Right lobe of liver (tissue), 6 donors: Measurements from ENCODE around the gene AKR1C4. TPM values are rescaled to one million over a fixed set of nuclear protein-coding genes. Genes with fewer than 3 reads are reported as not detected.

ENCODE experiments used
- ATAC-seq, 4 donors: fragments of 200-7000 bp; cut with Tn5 transposase; one replicate each; pipeline ENCODE4 v1.9.1; 2020; ENCODE audit warnings: mild to moderate bottlenecking in 4 of 4, moderate library complexity in 4 of 4
- DNase-seq, 3 donors: peaks; one replicate each; pipeline ENCODE4 v3.0.0-alpha.2; 2020
- H3K27ac ChIP-seq, 3 donors: fragments of 200-600 bp; one replicate each; pipeline ENCODE4 v1.8.0; 2022
- H3K27me3 ChIP-seq, 2 donors: fragments of 200-600 bp; one replicate each; pipeline ENCODE4 v1.8.0; 2022
- H3K36me3 ChIP-seq, 4 donors: fragments of 200-600 bp; sonication (generic) in 1 of 4; one replicate each; pipeline versions ENCODE4 v1.5.1 to v1.8.0; 2017 to 2022; ENCODE audit warnings: control low read depth in 1 of 4
- H3K4me1 ChIP-seq, 4 donors: fragments of 200-600 bp; sonication (generic) in 1 of 4; one replicate each; pipeline versions ENCODE4 v1.5.1 to v1.8.0; 2017 to 2022; ENCODE audit warnings: control low read depth in 1 of 4
- H3K4me3 ChIP-seq, 3 donors: fragments of 200-600 bp; one replicate each; pipeline ENCODE4 v1.8.0; 2022
- H3K9me3 ChIP-seq, 4 donors: fragments of 200-600 bp; sonication (generic) in 1 of 4; one replicate each; pipeline versions ENCODE4 v1.5.1 to v1.8.0; 2017 to 2022; ENCODE audit warnings: control low read depth in 1 of 4
- POLR2A ChIP-seq: fragments of 450-650 bp; IDR thresholded peaks from one replicate; pipeline ENCODE4 v1.6.1; 2017; ENCODE audit warnings: antibody characterized with exemption, mild to moderate bottlenecking
- WGBS: methylation state at CpG from one replicate; pipeline ENCODE4 v1.1.6; 2018; ENCODE audit warnings: low coverage, low lambda C conversion rate; ENCODE audit not compliant: insufficient coverage; ENCODE audit errors: missing lambda C conversion rate; 5-methylcytosine and 5-hydroxymethylcytosine counted together
- intact Hi-C, 2 donors: fragments of 100-400 bp; cut with DNase I; formaldehyde crosslinking; loops; one replicate each; pipeline versions ENCODE4 v1.11.2 to v1.14.1; 2022
- long read RNA-seq: library from polyadenylated mRNA; unstranded; transcript quantifications from one replicate; pipeline ENCODE4 v2.0.0, GENCODE V29; 2019
- total RNA-seq, 6 experiments: library from RNA; depleted of rRNA in 2 of 6; stranded (reverse); fragments of >200 nt in 2 of 6; fragmentation: NEBNext Ultra II Directional in 3 of 6; extraction: Animal tissue kit (Norgen Biotek cat#: 25700) in 3 of 6; gene quantifications; one replicate each; pipeline versions ENCODE4 v1.1.0 to v1.2.4, GENCODE V29; 2016 to 2023
- TF ChIP-seq, protein P1 (sequence below), 4 donors: fragments of 200-600 bp in 3 of 4; fragments of 450-650 bp in 1 of 4; IDR thresholded peaks; one replicate each; pipeline versions ENCODE4 v1.5.1 to v1.8.0; 2016 to 2022; ENCODE audit warnings: antibody characterized with exemption in 4 of 4, mild to moderate bottlenecking in 2 of 4
- donor health status: DM: no; HTN: yes; CAD: no.
- donor health status: DM: no; HTN: no; CAD: no.
- donor health status: DM: no; HTN: no; CAD: no.
- donor health status: DM: no; HTN: yes; CAD: no.
- donor health status: DM: no; HTN: yes; CAD: no.

AKR1C4 gene
- 100 to 1,000 TPM; 172 to 471 (median 220) TPM for total RNA-seq
- long read RNA-seq, transcript AKR1C4-201 (9 exons, 1,192 nt), result major isoform, 193 of 281 reads
- long read RNA-seq, partial matches to known transcripts, result 76 of 281 reads
- long read RNA-seq, other reads (novel, unspliced or antisense), result 12 of 281 reads

DNA sequence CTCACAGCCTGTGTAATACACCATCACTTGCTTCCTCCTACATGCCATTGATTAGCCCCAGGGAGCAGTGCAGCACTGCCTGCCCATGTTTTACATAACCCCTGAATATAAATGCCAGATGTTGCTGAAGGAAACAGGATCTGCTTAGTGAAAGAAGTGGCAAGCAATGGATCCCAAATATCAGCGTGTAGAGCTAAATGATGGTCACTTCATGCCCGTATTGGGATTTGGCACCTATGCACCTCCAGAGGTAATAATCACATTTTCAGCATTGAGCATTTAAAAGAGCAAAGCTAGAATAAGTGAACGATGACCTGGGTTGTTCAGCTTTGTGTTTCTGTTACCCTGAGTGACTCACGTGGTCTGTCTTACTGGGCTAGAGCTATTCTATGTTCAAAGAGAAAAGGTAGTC is at the start of gene AKR1C4:
AKR1C4 (plus strand) TSS at position 136 of the 412 bp plus-strand sequence; CDS start at position 167, 31 bp downstream.
- peak in 1 of 3 donors; percentile 63 for DNase-seq
- H3K4me1 ChIP-seq, result peaks cover 0 to 23% (median 9%) of the 10 kb centered on the region in 4 donors
- intact Hi-C loops, result no loop called here
- no peaks in the 10 kb centered on the region for H3K9me3 ChIP-seq
- H3K27ac ChIP-seq, result peak within 1 kb of the TSS; percentile 72 to 88 (median 75)
- peak within 1 kb of the TSS; percentile 35 to 62 (median 44) for H3K4me3 ChIP-seq
- no peaks in the 10 kb centered on the region for H3K27me3 ChIP-seq
- 25% methylated on average over 4 of the region's 4 CpGs for WGBS
- peak; percentile 58 to 76 (median 71) for ATAC-seq
- no peaks in the 10 kb centered on the region for H3K36me3 ChIP-seq
- TF ChIP-seq, protein P1, sequence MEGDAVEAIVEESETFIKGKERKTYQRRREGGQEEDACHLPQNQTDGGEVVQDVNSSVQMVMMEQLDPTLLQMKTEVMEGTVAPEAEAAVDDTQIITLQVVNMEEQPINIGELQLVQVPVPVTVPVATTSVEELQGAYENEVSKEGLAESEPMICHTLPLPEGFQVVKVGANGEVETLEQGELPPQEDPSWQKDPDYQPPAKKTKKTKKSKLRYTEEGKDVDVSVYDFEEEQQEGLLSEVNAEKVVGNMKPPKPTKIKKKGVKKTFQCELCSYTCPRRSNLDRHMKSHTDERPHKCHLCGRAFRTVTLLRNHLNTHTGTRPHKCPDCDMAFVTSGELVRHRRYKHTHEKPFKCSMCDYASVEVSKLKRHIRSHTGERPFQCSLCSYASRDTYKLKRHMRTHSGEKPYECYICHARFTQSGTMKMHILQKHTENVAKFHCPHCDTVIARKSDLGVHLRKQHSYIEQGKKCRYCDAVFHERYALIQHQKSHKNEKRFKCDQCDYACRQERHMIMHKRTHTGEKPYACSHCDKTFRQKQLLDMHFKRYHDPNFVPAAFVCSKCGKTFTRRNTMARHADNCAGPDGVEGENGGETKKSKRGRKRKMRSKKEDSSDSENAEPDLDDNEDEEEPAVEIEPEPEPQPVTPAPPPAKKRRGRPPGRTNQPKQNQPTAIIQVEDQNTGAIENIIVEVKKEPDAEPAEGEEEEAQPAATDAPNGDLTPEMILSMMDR (IDR thresholded peaks at IDR 0.05), result peak in 1 of 4 donors; percentile 2
- TF ChIP-seq POLR2A, result peak; percentile 50

DNA sequence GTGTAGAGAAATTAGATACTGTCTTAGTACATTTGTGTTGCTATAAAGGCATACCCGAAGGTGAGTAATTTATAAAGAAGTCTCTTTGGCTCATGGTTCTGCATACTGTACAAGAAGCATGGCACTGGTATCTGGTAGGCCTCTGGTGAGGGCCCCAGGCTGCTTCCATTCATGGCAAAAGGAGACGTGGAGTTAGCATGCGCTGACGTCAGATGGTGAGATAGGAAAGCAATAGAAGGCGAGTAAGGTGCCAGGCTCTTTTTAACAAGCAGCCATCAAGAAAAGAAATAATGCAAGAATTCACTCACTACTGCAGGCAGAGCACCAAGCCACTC is 49.8 kb upstream of the AKR1C4 start:
- peak overlapping the region in 2 of 3 donors; percentile 51 to 91 for H3K27ac ChIP-seq
- DNase-seq, result no peak
- peak in 1 of 4 donors; percentile 7 for ATAC-seq

DNA sequence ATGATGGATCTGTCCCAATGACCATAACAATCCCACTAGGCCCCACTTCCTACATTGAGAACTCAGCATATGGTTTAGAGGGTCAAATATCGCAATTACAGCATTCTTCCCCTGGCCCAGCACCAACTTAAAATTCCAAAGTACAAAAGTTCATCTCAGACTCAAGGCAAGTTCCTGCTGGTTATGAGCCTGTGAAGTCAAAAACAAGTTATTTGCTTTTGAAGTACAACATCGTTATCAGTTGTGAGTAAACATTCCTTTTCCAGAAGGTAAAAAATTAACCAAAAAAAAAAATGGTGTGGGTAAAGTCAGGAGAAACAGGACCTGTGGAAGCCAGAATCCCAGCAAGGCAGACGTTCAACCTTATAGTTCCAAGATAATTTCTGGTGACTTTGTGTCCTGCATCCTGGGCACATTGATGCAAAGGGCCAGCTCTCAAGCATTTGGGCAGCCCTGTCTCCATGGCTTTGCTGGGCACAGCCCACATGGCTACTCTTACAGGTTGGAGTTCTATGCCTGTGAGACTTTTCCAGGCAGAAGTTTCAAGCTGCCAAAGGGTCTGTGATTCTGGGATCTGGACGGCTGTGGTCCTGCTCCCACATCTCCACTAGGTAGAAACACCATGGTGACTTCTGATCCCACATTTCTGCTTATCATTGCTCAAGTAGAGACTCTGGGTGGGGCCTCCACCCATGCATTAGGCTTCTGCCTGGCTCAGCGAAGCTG is 49.2 kb upstream of the AKR1C4 start:
- no peaks in the 10 kb centered on the region for H3K27me3 ChIP-seq
- DNase-seq, result peak in 1 of 3 donors; percentile 64
- no peak overlapping the region for H3K4me3 ChIP-seq
- TF ChIP-seq, protein P1 (IDR thresholded peaks at IDR 0.05), result no peak
- TF ChIP-seq POLR2A, result no peak
- H3K27ac ChIP-seq, result peak overlapping the region in 2 of 3 donors; percentile 51 to 91
- H3K4me1 ChIP-seq, result peaks cover 0 to 51% (median 11%) of the 10 kb centered on the region in 4 donors
- peaks cover 0 to under 1% (median 0%) of the 10 kb centered on the region in 4 donors for H3K36me3 ChIP-seq
- intact Hi-C loops, result no loop called here
- peaks cover 0 to 5% (median 0%) of the 10 kb centered on the region in 4 donors for H3K9me3 ChIP-seq
- peak; percentile 72 to 85 (median 80) for ATAC-seq
- WGBS, result 29% methylated on average over 5 of the region's 5 CpGs

More for the DNA sequence above, 49.8 kb upstream of the AKR1C4 start:
- TF ChIP-seq, protein P1 (IDR thresholded peaks at IDR 0.05), result no peak
- TF ChIP-seq POLR2A, result no peak
- Histone ChIP-seq H3K4me1 (peaks cover 0 to 56% (median 11%) of the 10 kb centered on the region in 4 donors), H3K4me3 (no peak overlapping the region), H3K27me3 (no peaks in the 10 kb centered on the region), H3K36me3 (no peaks in the 10 kb centered on the region), H3K9me3 (peaks cover 0 to 5% (median 0%) of the 10 kb centered on the region in 4 donors)
- 41% methylated on average over 5 of the region's 5 CpGs for WGBS
- intact Hi-C loops, result no loop called here

DNA sequence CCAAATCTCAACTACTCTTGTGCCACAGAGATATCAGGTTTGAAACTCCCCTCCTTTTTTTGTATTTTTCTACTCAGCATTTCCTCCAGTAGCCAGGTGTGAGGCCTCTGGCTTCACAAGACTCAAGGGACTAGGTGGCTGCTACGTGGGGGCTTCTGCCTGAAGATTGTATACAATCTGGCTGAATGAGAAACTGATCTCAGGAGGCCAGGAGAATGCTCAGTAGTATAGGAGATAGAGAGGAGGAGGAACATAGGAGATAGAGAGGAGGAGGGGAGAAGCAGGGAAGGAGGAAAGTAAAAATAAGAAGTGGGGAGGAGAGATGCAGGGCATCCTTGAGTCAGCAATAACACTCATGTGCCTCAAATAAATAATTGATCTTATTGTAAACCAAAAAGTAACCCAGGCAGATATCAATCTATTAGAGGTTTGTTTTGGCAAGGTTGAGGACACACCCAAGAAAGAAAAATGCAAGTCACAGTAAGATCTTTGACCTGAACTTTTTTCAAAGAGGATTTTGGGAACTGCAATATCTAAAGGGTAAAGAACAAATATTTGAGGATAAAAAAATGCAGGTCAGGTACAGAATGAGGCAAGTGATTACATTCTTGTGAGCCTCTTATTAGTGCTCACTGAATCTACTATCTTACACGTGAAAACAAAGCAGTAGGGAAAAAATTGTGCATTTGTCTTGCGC is 48.5 kb upstream of the AKR1C4 start:
- peaks cover 0 to 7% (median 0%) of the 10 kb centered on the region in 4 donors for H3K36me3 ChIP-seq
- 20% methylated on average over 3 of the region's 3 CpGs for WGBS
- H3K27ac ChIP-seq, result peak overlapping the region in 2 of 3 donors; percentile 51 to 91
- H3K9me3 ChIP-seq, result peaks cover 0 to 5% (median 0%) of the 10 kb centered on the region in 4 donors
- peaks cover 0 to 44% (median 11%) of the 10 kb centered on the region in 4 donors for H3K4me1 ChIP-seq
- no peak overlapping the region for H3K4me3 ChIP-seq
- ATAC-seq (peak; percentile 63 to 75 (median 70)), DNase-seq (no peak)
- no peak for TF ChIP-seq POLR2A
- TF ChIP-seq, protein P1 (IDR thresholded peaks at IDR 0.05), result no peak
- H3K27me3 ChIP-seq, result no peaks in the 10 kb centered on the region
- intact Hi-C loops, result no loop called here
